GM12801 (cell line): ENCODE results near the gene IGFBP6.

Source experiments
- TF ChIP-seq, protein P1 (sequence below): IDR thresholded peaks from one replicate; pipeline ENCODE4 v1.5.1; 2011; ENCODE audit warnings: control low read depth; ENCODE audit not compliant: insufficient read length; ENCODE audit errors: extremely low read depth

IGFBP6 gene

DNA sequence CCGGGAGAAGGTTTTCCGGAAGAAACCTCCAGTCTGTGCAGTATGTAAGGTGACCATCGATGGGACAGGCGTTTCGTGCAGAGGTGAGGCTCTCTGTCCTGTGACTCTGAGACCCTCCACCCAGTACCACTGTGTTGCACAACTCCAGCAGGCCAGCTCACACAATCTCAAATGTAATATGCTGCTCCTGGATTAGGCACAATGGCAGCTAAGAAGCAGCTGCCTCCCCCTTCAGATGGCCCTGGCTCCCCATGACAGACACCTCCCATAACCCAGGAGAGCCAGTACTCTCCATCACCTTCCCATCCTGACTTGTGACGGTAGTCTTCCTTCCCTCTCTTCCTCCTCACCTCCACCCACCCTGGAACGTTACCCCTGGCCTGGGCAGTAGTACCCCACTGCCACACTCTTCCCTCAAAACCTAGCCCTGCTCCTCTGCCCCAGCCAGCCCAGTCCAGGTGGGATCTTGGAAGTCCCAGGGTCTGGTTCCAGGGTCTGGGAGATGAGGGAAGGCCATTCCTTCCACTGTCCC is 45.5 kb upstream of the IGFBP6 start:
- TF ChIP-seq, protein P1, sequence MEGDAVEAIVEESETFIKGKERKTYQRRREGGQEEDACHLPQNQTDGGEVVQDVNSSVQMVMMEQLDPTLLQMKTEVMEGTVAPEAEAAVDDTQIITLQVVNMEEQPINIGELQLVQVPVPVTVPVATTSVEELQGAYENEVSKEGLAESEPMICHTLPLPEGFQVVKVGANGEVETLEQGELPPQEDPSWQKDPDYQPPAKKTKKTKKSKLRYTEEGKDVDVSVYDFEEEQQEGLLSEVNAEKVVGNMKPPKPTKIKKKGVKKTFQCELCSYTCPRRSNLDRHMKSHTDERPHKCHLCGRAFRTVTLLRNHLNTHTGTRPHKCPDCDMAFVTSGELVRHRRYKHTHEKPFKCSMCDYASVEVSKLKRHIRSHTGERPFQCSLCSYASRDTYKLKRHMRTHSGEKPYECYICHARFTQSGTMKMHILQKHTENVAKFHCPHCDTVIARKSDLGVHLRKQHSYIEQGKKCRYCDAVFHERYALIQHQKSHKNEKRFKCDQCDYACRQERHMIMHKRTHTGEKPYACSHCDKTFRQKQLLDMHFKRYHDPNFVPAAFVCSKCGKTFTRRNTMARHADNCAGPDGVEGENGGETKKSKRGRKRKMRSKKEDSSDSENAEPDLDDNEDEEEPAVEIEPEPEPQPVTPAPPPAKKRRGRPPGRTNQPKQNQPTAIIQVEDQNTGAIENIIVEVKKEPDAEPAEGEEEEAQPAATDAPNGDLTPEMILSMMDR: no peak

DNA sequence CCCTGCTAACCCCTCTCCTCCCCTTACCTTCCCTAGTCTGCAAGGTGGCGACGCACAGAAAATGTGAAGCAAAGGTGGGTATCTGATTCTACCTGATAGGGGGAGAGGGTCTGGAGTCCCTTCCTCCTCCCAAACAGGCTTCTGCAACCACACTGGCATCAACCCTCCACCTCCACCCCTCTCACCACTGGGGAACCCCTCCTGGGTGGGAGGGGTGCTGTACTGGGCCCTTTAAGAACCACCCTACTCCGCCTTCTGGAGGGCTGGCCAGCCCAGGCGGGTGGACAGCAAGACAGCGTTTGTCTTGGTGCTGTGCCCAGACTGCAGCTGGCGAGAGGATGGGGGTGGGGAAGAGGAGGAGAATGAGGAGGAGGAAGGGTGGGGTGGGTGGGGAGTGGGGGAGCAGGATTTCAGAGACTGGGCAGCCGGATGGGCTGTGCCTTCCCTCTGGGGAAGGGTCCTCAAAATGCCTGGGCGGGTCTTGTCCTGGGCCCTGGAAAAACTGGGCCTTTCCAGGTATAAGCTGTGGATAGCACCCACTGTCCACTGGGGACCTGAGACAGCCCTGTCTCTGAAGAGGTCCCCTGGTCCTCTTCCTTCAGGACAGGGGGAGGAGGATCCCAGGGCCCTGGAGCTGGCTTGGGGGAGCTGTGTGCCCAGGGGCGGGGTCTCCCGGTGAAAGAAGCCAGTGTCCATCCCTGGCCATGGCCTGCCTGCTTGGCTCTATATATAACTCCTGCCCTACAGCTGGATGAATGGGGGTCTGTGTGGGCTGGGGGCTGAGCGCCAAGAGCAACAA is 44.8 kb upstream of the IGFBP6 start:
- TF ChIP-seq, protein P1: no peak

DNA sequence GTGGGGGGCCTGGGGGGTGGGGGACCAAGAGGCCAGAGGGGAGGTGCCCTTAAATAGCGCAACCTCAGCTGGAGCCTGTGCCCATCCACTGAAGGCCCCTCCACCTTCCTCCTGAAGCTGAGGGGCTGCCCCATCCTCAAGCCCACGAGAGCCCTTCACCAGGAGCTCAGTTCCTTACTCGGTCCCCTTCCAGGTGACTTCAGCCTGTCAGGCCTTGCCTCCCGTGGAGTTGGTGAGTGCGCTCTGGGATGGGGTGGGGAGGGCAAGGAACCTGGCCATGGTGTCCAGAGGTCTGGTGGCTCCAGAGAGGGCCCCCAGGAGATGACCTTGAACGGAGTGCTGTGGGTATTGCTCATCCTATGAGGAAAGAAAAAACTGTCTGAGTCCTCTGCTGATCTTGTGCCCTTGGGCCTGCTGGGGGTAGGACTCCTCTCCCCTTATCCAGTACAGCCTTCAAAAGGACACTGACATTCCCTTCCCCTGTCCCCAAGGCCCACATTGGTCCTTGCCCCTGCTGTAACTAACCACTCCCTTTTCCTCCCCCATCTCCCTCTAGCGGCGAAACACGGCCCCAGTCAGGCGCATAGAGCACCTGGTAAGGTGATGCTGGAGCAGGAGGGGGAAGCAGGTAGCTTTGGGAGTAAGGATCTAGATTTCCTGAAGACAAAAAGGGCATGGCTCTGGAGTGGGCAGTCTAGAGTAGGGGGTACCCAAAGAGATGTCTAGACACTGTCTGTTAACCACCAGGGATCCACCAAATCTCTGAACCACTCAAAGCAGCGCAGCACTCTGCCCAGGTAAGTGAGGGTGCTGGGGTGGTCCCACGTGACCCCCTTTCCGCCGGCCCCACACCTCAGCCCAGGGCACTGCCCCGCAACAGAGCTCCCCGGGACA is 44.0 kb upstream of the IGFBP6 start:
- TF ChIP-seq, protein P1: no peak

DNA sequence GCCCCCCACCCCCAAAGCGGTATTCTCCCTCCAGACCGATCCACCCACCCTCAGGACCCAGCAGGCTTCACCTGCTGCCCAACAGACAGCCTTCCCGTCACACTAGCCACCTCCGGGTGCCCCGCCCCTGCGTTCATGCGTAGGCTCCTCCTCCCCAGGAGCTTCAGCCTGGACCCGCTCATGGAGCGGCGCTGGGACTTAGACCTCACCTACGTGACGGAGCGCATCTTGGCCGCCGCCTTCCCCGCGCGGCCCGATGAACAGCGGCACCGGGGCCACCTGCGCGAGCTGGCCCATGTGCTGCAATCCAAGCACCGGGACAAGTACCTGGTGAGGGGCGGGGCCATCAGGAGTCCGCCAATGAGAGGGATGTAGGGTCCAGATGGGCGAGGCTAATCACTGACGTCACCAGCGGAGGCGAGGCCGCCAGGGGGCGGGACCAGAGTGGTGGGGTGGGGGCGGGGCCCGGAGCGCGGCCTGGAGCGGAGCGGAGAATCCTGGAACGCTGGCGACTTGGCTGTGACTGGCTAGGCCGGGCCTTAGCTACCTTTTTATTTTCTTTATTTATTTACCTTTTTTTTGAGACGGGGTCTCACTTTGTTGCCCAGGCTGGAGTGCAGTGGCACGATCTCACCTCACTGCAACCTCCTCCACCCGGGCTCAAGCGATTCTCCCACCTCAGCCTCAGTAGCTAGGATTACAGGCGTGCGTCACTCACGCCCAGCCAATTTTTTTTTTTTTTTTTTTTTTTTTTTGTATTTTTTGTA is 43.2 kb upstream of the IGFBP6 start:
- TF ChIP-seq, protein P1: no peak

DNA sequence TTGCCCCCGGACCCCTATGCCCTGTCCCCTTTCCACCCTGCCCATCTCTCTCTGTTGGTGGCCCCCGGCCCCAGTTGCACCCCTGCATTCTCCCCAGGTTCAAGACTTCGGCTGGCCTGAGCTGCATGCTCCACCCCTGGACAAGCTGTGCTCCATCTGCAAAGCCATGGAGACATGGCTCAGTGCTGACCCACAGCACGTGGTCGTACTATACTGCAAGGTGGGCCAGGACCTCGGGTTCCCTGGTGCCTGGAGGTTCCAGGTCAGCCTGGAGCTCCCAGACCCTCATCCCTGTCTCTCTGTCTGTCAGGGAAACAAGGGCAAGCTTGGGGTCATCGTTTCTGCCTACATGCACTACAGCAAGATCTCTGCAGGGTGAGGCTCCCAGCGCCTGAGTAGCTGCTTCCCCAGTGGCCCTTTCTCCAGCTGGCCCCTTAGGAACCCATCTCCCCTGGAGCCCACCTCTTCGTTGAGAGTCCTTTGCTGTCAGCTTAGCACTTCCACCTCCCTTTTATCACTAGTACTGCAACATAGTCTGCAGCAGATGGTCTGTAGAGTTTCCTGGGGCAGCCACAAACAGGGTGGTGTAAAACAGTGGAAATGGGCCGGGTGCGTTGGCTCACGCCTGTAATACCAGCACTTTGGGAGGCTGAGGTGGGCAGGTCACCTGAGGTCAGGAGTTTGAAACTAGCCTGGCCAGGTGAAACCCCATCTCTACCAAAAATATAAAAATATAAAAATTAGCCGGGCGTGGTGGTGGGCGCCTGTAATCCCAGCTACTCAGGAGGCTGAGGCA is 41.8 kb upstream of the IGFBP6 start:
- TF ChIP-seq, protein P1: no peak

DNA sequence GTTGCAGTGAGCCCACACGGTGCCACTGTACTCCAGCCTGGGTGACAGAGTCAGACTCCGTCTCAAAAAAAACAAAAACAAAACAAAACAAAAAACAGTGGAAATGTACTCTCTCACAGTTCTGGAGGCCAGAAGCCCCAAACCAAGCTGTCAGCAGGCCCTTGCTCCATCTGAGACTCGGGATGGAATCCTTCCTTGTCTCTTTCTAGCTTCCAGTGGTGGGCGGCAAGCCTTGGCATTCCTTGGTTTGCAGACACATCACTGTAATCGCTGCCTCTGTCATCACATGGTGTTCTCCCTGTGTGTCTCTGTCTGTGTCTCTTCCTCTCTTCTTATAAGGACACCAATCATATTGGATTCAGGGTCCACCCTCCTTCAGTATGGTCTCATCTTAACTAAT is 41.2 kb upstream of the IGFBP6 start:
- TF ChIP-seq, protein P1: no peak
